ENCODE data around the gene POU4F3.

DNA sequence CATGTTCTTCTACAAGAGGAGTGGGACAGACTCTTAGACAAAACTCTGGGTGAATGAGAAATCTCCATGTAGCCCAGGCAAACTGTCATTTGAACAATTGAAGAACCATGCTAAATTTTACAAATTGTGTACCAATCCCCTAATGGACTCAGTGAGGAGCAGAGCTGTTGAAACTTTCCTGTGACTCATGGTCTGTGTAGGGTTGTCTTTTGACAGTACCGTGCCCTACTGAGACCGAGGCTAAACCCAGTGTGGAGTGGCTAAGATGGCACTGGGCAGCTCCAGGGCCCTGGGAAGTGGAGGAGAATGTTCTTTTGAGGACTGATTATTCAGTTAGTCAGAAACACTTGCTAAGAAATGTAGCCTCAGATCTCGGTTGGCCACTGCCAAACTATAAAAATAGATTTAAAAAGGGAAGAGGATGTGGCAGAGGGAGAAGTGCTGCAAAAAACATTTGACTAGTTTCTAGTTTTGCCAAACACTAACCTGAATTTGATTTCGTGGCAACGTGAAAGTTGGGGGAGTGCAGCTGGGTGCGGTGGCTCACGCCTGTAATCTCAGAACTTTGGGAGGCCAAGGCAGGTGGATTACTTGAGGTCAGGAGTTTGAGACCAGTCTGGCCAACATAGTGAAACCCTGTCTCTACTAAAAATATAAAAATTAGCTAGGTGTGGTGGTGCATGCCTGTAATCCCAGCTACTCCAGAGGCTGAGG lies 24.7 kb downstream of the POU4F3 start:
- TF ChIP-seq, protein P1, sequence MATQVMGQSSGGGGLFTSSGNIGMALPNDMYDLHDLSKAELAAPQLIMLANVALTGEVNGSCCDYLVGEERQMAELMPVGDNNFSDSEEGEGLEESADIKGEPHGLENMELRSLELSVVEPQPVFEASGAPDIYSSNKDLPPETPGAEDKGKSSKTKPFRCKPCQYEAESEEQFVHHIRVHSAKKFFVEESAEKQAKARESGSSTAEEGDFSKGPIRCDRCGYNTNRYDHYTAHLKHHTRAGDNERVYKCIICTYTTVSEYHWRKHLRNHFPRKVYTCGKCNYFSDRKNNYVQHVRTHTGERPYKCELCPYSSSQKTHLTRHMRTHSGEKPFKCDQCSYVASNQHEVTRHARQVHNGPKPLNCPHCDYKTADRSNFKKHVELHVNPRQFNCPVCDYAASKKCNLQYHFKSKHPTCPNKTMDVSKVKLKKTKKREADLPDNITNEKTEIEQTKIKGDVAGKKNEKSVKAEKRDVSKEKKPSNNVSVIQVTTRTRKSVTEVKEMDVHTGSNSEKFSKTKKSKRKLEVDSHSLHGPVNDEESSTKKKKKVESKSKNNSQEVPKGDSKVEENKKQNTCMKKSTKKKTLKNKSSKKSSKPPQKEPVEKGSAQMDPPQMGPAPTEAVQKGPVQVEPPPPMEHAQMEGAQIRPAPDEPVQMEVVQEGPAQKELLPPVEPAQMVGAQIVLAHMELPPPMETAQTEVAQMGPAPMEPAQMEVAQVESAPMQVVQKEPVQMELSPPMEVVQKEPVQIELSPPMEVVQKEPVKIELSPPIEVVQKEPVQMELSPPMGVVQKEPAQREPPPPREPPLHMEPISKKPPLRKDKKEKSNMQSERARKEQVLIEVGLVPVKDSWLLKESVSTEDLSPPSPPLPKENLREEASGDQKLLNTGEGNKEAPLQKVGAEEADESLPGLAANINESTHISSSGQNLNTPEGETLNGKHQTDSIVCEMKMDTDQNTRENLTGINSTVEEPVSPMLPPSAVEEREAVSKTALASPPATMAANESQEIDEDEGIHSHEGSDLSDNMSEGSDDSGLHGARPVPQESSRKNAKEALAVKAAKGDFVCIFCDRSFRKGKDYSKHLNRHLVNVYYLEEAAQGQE (IDR thresholded peaks at IDR 0.05; ENCODE audit: insufficient read depth in 1 of 2, low read depth in 2 of 2, low read length in 2 of 2), result no peak
- TF ChIP-seq POLR2AphosphoS5 (IDR thresholded peaks at IDR 0.05; ENCODE audit: low read depth, low read length) (no peak), TAF1 (IDR thresholded peaks at IDR 0.05; ENCODE audit: borderline replicate concordance, insufficient read depth, low read length) (no peak), SIN3A (IDR thresholded peaks at IDR 0.05; ENCODE audit: borderline replicate concordance, insufficient read depth, low read length) (no peak), FOXP2 (optimal IDR thresholded peaks at IDR 0.05; ENCODE audit: borderline replicate concordance, extremely low read depth, extremely low read length, insufficient read depth) (no peak)

All from PFSK-1 (cell line).